ENCODE measurements around the gene ARTN. TPM values are rescaled to one million over a fixed set of nuclear protein-coding genes. Genes with fewer than 3 reads are reported as not detected.

ARTN gene
- total and polyA plus RNA-seq, 9 of the 15 experiments (the other 6 are each of a cell fraction or from before 2014, with no cell fraction given), result 0.06 to 0.38 TPM; not detected in 7

DNA sequence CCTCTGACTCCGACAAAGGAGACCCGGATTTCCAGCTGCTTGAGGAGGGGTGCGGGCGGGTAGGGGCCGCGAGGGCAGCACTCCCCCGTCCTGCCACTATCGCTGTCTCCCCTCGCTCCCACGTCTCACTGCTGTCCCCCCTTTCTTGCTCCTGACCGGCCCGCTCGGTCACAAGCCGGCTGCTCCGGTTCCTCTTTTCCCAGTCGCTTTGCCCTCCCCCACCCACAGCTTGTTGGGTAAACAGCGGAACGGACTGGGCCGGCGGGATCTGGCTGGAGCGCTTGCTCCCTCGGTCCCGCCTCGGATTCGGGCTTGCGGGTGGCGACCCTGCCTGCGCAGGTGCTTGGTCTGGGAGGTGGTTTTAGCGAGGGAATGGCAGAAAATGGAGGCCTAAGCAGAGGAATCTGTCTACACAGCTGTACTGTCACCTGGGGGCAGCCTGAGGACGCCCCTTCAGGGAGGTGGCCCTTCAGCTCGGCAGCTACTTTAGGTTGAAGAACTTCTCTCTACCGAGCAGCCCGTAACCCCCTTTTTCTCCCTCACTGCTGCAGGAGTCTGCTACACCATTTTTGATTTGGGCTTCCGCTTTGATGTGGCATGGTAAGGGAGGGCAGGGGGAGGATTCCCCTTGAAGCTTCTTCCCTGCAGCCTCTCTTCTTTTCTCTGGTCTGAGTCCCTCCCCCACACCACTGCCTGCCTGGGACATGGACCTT is 41.8 kb downstream of the ARTN start (continued):
- TF ChIP-seq, protein P1, sequence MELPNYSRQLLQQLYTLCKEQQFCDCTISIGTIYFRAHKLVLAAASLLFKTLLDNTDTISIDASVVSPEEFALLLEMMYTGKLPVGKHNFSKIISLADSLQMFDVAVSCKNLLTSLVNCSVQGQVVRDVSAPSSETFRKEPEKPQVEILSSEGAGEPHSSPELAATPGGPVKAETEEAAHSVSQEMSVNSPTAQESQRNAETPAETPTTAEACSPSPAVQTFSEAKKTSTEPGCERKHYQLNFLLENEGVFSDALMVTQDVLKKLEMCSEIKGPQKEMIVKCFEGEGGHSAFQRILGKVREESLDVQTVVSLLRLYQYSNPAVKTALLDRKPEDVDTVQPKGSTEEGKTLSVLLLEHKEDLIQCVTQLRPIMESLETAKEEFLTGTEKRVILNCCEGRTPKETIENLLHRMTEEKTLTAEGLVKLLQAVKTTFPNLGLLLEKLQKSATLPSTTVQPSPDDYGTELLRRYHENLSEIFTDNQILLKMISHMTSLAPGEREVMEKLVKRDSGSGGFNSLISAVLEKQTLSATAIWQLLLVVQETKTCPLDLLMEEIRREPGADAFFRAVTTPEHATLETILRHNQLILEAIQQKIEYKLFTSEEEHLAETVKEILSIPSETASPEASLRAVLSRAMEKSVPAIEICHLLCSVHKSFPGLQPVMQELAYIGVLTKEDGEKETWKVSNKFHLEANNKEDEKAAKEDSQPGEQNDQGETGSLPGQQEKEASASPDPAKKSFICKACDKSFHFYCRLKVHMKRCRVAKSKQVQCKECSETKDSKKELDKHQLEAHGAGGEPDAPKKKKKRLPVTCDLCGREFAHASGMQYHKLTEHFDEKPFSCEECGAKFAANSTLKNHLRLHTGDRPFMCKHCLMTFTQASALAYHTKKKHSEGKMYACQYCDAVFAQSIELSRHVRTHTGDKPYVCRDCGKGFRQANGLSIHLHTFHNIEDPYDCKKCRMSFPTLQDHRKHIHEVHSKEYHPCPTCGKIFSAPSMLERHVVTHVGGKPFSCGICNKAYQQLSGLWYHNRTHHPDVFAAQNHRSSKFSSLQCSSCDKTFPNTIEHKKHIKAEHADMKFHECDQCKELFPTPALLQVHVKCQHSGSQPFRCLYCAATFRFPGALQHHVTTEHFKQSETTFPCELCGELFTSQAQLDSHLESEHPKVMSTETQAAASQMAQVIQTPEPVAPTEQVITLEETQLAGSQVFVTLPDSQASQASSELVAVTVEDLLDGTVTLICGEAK (IDR thresholded peaks at IDR 0.05), result no peak
- TF ChIP-seq, protein P1 (CRISPR knock-in tag; IDR thresholded peaks at IDR 0.05), result 0 out of 2 replicates have a peak, but pooled peaks have one; percentile 19
- TF ChIP-seq CHD4 (IDR thresholded peaks at IDR 0.05; ENCODE audit: insufficient read depth, insufficient replicate concordance, low read depth, low read length, poor library complexity, severe bottlenecking) (no peak), YBX1 (IDR thresholded peaks at IDR 0.05) (no peak), E2F3 (CRISPR knock-in tag; IDR thresholded peaks at IDR 0.05) (no peak), TAF15 (IDR thresholded peaks at IDR 0.05; ENCODE audit: low read depth, low read length) (no peak), PPARD (CRISPR knock-in tag; IDR thresholded peaks at IDR 0.05) (no peak), CEBPG (CRISPR knock-in tag; IDR thresholded peaks at IDR 0.05) (peak; percentile 26; the same call in 1 of the 2 replicates), CEBPG (tag; conservative IDR thresholded peaks at IDR 0.05 in 1 of 2, IDR thresholded peaks at IDR 0.05 in 1 of 2) (no peak), TBP (optimal IDR thresholded peaks at IDR 0.05; ENCODE audit: low read depth, low read length) (peak; percentile 2), NCOA1 (IDR thresholded peaks at IDR 0.05; ENCODE audit: low read depth) (peak; percentile 58; the same call in 1 of the 2 replicates), MECOM (CRISPR knock-in tag; IDR thresholded peaks at IDR 0.05) (no peak), ZNF24 (IDR thresholded peaks at IDR 0.05) (no peak)
- TF ChIP-seq, protein P2, sequence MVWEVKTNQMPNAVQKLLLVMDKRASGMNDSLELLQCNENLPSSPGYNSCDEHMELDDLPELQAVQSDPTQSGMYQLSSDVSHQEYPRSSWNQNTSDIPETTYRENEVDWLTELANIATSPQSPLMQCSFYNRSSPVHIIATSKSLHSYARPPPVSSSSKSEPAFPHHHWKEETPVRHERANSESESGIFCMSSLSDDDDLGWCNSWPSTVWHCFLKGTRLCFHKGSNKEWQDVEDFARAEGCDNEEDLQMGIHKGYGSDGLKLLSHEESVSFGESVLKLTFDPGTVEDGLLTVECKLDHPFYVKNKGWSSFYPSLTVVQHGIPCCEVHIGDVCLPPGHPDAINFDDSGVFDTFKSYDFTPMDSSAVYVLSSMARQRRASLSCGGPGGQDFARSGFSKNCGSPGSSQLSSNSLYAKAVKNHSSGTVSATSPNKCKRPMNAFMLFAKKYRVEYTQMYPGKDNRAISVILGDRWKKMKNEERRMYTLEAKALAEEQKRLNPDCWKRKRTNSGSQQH (CRISPR knock-in tag; IDR thresholded peaks at IDR 0.05), result no peak
- TF ChIP-seq, protein P3, sequence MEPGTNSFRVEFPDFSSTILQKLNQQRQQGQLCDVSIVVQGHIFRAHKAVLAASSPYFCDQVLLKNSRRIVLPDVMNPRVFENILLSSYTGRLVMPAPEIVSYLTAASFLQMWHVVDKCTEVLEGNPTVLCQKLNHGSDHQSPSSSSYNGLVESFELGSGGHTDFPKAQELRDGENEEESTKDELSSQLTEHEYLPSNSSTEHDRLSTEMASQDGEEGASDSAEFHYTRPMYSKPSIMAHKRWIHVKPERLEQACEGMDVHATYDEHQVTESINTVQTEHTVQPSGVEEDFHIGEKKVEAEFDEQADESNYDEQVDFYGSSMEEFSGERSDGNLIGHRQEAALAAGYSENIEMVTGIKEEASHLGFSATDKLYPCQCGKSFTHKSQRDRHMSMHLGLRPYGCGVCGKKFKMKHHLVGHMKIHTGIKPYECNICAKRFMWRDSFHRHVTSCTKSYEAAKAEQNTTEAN (CRISPR knock-in tag; IDR thresholded peaks at IDR 0.05), result no peak; the same call in 1 of the 2 replicates
- TF ChIP-seq, protein P4, sequence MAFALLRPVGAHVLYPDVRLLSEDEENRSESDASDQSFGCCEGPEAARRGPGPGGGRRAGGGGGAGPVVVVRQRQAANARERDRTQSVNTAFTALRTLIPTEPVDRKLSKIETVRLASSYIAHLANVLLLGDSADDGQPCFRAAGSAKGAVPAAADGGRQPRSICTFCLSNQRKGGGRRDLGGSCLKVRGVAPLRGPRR (CRISPR knock-in tag; IDR thresholded peaks at IDR 0.05), result no peak

Measured in K562 (cell line).